Stimulated activated CD4-positive, alpha-beta T cell treated with anti-CD3 and anti-CD28 coated beads, Interleukin-2, amount 100 ng/mL, for 4 hours (primary cell): Measurements from ENCODE around the gene SLC7A4.
"Not testable (repeated sequence)": the region's sequence is repeated elsewhere in the genome, so short reads cannot be mapped to it uniquely, and the experiment has no call there.

Source experiments
- DNase-seq: peaks from one replicate; pipeline ENCODE4 v3.0.0-alpha.2; 2020; ENCODE audit warnings: low read depth

The SLC7A4 gene

DNA sequence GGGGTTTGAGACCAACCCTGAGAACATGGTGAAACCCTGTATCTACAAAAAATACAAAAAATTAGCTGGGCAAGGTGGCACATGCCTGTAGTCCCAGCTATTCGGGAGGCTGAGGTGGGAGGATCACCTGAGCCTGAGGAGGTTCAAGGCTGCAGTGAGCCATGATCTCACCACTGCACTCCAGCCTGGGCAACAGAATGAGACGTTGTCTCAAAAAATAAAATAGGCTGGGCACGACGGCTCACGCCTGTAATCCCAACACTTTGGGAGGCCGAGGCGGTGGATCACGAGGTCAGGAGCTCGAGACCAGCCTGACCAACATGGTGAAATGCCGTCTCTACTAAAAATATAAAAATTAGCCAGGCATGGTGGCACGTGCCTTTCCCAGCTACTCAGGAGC, 32.1 kb upstream of the SLC7A4 start:
- DNase-seq: not testable (repeated sequence)

DNA sequence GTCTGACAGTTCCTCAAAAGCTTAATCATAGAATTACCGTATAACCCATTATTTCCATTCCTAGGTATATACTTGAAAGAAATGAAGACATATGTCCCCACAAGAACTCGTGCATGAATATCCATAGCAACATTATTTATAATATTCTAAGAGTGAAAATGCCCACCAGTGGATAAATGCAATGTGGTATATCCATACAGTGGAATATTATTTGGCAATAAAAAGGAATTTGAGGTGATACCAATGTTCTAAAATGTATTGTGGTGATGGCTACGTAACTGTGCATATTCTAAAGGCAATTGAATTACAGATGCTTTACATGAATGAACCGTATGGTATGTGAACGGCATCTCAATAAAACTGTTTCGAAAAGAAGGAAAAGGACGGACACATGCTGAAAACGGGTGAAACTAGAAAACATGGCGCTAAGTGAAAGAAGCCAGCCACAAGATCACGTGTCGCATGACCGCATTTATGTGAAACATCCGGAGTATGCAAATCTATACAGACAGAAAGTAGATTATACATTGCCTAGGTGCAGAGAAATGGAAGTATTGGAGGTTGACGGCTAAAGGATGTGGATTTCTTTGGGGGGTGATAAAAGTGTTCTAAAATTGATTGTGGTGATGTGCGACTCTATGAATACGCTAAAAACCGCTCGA, 29.4 kb upstream of the SLC7A4 start:
- DNase-seq: not testable (repeated sequence)

DNA sequence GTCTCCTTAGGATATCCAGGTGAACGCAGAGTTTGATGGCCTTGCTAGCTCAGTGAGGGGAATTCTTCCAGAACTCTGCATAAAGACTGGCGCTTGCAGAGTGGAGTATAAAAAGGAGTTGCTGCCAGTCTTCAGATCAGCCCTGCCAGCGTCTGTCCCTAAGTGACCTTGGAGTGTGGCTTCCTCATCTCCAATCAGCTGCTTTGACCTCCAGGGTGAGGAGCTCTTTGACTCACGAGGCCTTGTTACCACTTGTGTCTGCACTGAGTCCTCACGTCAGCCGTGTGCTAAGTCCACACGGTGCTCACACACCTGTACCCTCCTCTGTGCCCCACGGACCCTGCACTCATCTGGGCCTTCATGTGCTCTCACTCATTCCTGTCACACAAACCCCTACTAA, 28.0 kb upstream of the SLC7A4 start:
- DNase-seq: not testable (repeated sequence)

DNA sequence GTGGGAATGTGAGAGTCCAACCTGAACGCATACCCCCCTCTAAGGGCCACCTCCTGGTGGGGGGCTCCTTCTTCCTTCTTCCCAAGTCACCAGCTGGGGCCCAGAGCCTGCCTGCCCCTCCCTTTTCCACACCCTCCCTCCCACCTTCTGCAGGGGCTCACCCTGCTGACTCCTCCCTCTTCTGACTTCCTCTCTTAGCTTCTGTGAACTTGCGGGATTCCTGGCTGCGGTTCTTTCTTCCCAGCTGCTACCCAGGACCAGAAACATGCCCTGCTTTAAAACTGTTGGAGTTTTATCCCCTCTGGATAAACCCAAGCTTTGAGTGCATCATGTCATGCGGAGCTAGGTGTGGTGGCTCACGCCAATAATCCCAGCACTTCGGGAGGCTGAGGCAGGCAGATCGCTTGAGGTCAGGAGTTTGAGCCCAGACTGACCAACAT, 23.5 kb upstream of the SLC7A4 start:
- DNase-seq: no peak

DNA sequence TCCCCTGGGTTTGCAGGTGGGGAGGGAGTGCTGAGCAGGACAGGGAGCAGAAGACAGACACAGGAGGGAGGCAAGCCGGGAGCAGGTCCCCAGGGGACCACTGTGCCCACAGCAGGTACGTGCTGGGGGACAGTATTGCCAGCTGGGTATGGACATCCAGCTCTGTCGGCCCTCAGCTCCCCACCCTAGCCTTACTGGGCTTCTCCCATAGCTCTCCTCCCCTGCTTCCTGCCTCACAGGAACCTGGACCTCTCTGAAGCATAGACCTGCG, 23.1 kb upstream of the SLC7A4 start:
- no peak for DNase-seq

DNA sequence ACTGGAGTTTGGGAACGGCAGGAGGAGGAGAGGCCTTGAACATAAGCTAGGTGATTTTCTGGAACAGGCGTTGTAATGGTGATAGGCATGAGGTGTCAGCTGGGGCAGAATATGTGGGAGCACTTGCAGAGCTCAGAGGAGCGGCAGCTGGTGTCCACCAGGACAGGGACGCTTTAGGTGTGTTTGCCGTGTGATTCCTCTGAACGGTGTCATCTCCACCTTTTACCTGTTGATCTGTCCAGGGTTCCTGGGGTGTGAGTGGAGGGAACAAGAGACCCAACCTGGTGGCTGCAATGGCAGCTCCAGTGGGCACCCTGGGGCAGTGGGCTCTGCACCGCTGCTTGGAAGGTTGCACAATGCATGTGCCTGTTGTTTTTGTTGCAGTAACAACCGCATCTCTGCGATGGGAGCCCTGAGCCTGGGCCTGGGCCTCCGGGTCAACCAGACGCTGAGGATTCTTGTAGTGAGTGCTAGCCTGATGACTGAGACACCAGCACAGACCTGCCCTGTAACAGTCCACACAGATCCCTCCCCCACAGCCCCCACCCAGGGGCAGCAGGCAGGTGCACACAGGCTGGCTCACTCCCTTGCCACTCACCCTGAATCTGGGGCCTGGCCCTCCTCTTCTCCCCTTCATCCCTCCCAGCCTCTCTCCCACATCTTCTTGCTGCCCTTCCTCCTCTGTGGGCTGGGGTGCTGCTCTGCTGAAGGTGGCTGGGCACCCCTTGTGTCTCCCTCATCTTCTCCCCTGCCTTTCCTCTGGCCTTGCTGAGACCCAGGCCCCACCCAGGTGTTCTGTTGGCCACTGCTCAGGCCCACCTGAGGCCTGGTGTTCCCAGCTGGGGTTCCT, 22.6 kb upstream of the SLC7A4 start:
- DNase-seq: no peak

DNA sequence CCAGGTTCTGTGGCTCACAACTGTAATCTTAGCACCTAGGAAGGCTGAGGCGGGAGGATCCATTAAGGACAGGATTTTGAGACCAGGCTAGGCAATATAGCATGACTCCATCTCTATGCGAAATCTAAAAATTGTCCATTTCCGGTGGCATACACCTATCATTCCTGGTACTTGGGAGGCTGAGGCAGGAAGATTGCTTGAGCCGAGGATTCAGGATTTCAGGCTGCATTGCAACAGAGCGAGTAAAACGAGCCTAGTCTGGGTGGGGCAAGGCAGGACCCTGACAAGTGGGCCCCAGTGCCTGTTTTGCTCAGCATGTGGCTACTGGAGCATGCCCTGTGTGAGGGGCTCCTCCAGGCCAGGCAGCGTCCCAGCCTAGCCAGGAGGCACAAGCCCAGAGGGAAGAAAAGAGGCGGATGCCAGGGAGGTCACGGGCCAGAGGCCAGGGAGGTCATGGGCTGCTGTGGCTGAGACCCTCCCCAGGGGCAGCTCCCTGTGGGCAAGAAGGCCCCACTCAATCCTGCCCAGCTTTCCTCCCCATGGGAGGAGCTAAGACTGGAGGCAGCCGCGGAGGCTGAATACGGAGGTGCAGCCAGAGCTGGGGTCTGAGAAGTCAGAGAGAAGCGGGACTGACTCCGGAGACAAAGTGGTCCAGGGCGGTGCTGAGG, 21.8 kb upstream of the SLC7A4 start:
- DNase-seq: no peak

DNA sequence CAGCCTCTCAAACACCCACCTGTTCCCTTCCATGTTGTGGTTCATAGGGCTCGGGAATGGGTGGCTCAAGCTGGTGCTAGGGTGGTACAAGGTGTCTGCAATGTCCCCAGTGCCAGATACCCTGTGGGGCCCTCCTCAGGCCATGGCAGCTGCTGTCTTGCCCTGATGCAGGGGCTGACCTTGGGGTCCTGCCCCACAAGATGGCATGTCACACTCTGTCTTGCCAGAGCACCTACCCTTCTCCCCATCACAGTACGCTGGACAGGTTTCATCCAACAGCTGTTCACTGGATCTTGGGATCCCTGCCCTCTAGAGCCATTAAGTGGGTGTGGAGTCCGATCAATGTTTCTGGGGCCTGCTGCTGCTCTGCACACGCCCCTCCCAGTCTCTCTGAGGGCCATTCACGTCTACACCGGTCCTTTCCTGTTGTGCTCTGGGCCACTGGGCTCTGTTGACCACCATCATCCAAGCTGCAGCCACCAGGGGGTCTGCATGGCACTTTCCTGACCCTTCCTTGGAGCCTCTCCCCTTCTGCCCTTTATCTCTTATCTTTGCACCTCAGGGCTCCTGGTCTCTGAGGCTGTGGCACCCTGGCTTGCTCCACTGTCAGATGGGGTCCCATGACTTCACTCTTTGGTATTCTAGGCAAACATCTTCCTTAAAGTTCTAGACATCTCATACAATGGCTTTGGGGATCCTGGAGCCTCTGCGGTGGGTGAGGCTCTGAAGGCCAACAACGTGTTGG, 20.5 kb upstream of the SLC7A4 start:
- no peak for DNase-seq

DNA sequence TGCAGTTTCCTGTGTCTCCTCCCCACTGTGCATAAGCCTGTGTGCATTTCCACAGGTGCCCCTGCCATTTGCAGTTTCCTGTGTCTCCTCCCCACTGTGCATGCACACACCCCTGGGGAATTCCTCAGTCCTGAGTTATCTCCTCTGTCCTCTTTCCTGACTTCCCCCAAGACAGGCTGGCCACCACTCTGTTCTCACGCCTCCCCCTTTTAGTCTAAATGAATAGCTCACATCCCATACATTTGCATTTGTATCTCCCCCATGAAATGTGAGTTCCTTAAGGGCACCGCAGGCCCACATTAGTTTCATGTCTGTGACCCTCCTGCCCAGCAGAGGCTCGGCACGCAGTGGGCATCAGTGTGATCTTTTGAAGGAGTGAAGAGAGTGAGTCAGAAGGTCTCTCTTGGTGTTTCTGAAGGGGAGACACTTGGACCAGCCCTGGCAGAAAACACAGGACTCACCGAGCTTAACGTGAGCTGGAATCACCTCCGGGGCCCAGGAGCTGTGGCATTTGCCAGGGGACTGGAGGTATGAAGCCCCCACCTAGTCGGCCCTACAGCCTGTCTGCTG, 19.6 kb upstream of the SLC7A4 start:
- DNase-seq: no peak

DNA sequence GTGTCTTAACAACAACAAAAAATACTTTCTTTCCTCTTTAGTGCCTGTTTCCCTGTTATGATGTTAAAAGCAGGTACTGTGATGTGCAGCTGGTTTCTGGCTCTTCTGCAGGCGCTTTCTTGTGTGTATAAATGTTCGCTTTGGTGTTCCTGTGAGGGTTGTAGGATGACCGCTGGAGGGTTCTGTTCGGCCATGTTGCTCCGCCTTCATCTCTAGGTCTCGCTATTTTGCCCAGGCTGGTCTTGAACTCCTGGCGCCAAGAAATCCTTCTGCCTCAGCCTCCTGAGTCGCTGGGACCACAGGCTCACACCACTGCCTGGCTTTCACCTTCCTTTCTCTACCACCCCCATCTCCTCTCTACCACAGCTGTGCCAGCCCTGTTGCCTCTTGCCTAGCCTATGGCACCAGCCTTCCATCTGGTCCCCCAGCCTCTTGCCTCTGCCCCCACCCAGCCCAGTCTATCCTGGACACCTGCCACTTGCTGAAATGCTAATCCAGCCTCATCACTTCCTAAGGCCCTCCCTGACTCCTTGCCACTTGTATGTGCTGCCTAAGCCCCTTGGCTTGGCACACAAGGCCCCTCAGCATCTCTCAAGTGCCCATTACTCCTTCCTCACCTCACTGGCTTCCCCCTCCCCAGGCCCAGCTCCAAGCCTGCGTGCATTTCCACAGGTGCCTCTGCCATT, 18.9 kb upstream of the SLC7A4 start:
- DNase-seq: no peak

DNA sequence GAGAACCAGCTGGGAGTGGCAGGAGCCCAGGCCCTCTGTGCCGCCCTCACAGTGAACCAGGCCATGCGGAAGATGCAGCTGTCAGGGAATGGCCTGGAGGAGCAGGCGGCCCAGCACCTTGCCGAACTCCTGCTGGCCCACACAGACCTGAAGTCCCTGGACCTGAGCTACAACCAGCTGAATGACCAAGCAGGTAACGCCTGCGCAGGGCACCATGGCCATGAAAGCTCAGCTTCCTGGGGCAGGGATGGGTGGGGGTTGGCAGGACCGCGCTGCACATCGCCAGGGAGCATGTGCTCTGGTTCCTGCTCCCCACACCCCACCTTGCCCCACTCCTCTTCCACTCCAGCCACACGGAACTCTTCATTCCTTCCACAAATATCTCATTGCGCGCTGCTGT, 16.6 kb upstream of the SLC7A4 start:
- not testable (repeated sequence) for DNase-seq

DNA sequence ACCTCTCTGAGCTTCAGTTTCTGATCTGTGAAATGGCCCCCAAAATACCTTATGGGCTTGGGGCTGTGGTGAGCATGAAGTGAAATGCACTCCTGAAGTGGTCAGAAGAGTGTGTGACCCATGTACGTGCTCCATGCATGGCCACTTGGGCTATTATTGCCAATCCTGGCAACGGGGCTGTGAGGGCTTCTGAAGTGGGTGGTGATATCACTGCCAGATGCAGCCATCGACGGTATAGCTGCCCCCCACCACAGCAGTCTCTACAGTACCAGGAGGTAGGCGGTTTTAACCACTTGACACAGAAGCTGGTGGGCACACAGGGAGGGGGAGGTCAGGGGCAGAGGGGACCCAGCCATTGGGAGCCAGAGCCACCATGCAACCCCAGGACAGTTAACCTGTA, 16.1 kb upstream of the SLC7A4 start:
- DNase-seq: not testable (repeated sequence)

DNA sequence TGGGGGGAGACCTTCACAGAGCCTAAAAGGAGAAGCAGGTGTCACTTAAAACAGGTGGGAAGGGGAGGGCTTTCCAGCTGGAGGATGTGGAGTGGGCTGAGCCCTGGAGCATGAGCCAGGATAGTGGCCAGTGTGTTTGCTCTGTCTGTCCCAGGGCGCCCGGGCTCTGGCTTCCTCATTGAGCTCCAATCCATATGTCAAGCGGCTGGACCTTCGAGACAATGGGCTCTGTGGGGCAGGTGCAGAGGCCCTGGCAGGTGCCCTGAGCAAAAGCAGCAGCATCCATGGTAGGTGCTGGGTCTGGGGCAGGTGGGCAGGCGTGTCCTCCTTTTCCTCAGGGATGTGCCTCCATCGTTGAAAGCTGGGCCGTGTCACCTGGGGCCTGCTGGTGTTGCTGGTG, 15.4 kb upstream of the SLC7A4 start:
- no peak for DNase-seq

DNA sequence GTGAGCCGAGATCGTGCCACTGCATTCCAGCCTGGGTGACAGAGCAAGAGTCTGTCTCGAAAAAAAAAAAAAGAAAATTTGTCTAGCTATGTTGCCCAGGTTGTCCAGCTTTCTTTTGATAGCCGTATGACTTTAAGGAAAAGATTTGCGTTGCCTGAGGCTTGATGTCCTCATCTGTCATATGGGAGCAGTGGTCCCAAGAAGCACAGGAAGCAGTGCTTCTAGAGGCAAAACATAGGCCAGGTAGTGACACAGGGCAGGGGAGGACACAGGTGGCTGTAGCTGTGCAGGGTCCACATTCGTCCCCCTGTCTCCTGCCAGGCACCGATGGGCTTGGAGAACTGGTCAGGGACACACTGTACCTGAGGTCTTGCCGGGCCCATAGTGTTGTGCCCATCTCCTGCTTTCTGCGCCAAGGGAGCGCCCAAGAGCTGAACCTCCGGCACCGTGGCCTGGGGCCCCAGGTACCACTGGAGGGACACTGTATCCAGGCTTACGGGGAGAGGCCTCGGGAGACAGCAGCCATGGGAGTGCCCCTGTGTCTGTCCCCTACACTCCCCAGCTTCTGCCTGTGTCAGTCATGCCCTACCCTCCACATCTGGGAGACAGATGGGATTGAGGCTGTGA, 14.8 kb upstream of the SLC7A4 start:
- no peak for DNase-seq

DNA sequence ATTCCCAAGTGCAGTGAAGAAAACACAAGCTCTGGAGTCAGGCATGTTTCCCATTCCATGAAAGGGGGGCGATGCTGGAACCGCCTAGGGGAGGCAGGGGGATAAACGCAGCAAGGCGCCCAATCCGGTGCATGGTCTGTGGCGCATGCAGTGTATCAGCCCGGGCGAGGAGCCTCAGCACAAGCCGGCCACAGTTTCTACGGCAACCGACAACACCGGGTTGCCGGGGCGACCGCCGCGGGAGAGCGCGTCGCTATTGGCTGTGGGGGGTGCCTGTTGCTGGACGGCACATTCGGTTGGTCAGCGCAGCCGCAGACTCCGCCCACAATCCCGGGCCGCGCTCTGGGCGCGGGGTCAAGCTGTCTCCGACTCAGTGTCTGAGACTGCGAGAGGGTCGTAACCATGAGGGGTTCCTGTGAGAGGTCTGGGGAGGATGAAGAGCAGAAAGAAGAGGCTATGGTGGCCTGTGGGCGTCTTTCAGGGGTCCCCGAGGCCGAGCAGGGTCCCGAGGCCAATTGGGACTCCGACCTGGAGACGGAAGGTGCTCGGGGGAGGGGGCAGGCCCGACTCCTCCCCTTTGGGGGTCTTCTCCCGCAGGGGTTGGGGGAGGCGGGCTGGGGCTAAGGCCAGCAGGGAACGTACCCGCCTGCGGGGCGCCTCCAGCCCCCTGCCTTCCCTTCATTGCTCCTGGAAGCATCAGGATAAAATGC, 13.4 kb upstream of the SLC7A4 start, which contains the start of gene LRRC74B:
TSS of gene LRRC74B (plus strand) at position 362 of the 710 bp plus-strand sequence. CDS start at position 403, 41 bp downstream.
- DNase-seq: peak; percentile 22

DNA sequence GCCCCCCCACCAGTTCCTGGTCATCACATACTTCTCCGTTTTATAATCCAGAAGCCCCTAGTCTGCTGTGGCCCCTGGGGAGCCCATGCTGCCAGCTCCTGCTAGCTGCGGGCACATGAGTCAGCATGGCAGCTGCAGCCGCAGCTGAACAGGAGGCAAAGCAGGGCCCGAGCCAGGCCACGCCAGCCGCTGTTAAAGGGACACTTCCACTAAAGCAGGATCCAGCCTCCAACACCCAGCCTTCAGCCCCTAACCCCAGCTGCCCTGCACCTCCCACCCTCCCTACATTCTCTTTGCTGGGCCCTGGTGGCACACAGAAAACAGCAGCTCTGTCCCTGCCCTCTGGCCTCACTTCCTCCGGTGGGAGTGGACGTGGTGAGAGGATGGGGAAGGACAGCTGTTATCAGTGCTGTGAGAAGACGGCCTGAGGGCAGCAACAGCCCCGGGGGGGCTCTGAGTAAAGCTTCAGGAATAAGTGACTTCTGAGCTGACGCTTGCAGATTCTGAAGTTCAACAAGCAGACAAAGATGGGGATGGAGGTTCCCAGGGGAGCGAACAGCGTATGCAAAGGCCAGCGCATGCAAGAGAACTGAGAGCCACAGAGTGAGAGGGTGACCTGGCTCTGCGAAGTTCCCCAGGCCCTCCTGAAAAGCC, 12.7 kb upstream of the SLC7A4 start:
- no peak for DNase-seq

DNA sequence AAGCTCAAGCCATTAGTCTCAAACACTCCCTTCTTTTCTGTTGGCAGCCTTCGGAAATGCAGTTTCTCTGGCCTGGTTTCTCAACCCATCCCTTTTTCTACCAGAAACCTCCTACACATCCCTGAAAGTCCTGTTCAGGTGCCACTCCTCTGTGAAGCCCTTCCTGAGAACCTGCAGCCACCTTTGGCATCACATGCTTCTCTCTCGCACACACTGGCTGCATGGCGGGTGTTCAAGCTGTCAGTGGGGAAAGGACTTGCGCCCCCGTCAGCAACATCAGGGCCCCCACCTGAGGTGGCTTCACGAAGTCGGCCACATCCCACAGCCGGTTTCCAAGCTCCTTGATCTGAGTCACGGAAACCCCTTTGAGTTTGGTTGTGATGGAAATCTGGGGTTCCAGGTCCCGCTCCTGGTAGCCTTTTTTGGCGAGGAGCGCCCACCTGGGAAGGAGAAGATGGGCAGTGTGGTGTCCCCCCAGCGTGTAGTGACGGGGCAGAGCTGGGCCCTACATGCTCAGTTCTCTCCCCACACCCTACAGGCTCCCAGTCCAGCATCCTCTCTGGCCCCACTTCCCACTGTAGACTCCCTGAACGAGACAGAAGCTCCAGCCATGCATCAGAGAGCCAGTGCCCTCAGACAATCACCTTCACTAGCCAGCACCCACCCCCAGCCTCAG, 11.6 kb upstream of the SLC7A4 start:
- DNase-seq: no peak

DNA sequence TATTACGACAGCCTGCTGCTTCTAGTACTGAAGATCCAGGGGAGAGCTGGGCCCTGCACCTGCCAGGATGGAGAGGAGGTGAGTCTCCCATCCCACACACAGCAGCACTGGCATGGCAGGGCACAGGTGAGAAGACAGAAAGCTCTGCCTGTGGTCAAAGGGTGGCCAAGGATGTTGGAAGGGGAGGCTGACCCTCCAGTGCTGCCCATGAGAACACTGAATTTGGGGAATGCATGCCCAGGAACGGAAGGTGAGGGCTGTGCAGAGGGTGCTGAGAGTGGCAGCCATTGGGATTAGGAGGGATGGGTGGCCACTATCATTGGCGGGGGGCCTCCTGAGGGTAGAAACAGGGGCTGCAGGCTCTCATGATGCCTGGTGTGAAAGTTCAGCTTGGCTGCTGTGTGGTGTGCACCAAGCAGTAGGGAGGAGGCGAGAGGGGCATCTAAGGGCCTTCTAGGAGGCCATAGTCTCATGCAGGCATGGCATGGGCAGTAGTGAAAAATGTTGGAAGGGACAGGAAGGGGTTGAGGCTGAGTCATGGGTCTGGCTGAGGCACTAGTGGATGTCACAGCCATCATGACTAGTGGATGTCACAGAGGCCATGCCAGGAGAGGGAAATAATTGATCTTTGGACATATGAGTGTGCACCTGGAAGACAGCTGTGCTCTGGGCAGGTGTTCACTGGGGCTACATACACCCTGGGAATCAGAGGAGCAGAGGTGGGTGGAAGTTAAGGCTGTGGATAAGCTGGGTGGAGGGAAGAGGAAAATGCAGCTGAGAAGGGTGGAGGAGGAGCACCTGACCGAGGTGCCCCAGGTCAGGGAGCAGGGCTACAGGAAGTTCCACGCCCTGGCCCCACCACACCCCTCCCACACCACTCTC, 10.9 kb upstream of the SLC7A4 start:
- no peak for DNase-seq
